NOMO-1 (cell line): ENCODE data around the gene GMCL2.

Source experiments
- DNase-seq, 2 experiments: peaks; one replicate each; lab custom pipeline; 2025; ENCODE audit not compliant: unreplicated experiment in 2 of 2; lab: John Stamatoyannopoulos, UW

GMCL2 gene

GRCh38 chr5:178147406-178147805, 39.8 kb downstream of the GMCL2 start:
- no peak for DNase-seq

GRCh38 chr5:178145965-178146820, 41.0 kb downstream of the GMCL2 start:
- DNase-seq, result peak in 1 of 2 experiments; percentile 19

GRCh38 chr5:178143901-178144300, 43.3 kb downstream of the GMCL2 start:
- no peak for DNase-seq

GRCh38 chr5:178143246-178143645, 43.9 kb downstream of the GMCL2 start:
- no peak for DNase-seq

- no peak for DNase-seq
Observed at GRCh38 chr5:178142642-178143041, 44.5 kb downstream of the GMCL2 start.

GRCh38 chr5:178141550-178141949, 45.6 kb downstream of the GMCL2 start:
- no peak for DNase-seq

- DNase-seq, result no peak
Observed at GRCh38 chr5:178137991-178138390, 49.2 kb downstream of the GMCL2 start.

- no peak for DNase-seq
Observed at GRCh38 chr5:178136990-178137389, 50.2 kb downstream of the GMCL2 start.
